Spleen (tissue), 7 donors: Measurements from ENCODE around the gene RPLP2.

Experiments used
- CTCF ChIP-seq, 11 experiments: fragments of 200-600 bp in 7 of 11; fragments of 450-650 bp in 4 of 11; sonication (generic) in 4 of 11; IDR thresholded peaks in 8 of 11; conservative IDR thresholded peaks in 3 of 11; 1 replicate in 7 of 11; 2 replicates in 4 of 11; pipeline versions ENCODE4 v1.4.0 to v1.8.0; 2016 to 2021; ENCODE audit warnings: antibody characterized with exemption in 11 of 11, inconsistent platforms in 4 of 11, mild to moderate bottlenecking in 1 of 11
- POLR2A ChIP-seq, 3 donors: fragments of 450-650 bp; IDR thresholded peaks; one replicate each; pipeline ENCODE4 v1.5.1; 2017; ENCODE audit warnings: antibody characterized with exemption in 3 of 3, mild to moderate bottlenecking in 1 of 3
- donor health status: DM: no; HTN: no; CAD: no; lungs with moderate emphysema.
- donor health status: DM: no; HTN: no; CAD: no.
- donor health status: DM: no; HTN: no; CAD: no.

GRCh38 chr11:837189-837989, 27.6 kb downstream of the RPLP2 start:
- TF ChIP-seq POLR2A (IDR thresholded peaks at IDR 0.05), result no peak
- TF ChIP-seq CTCF (IDR thresholded peaks at IDR 0.05 in 8 of 11, conservative IDR thresholded peaks at IDR 0.05 in 3 of 11), result no peak
